Measurements from ENCODE around the gene CACNA1B. TPM values are rescaled to one million over a fixed set of nuclear protein-coding genes. Genes with fewer than 3 reads are reported as not detected.

CACNA1B gene
- total and polyA plus RNA-seq, 8 donors = 0.16 to 1.3 (median 0.31) TPM

DNA sequence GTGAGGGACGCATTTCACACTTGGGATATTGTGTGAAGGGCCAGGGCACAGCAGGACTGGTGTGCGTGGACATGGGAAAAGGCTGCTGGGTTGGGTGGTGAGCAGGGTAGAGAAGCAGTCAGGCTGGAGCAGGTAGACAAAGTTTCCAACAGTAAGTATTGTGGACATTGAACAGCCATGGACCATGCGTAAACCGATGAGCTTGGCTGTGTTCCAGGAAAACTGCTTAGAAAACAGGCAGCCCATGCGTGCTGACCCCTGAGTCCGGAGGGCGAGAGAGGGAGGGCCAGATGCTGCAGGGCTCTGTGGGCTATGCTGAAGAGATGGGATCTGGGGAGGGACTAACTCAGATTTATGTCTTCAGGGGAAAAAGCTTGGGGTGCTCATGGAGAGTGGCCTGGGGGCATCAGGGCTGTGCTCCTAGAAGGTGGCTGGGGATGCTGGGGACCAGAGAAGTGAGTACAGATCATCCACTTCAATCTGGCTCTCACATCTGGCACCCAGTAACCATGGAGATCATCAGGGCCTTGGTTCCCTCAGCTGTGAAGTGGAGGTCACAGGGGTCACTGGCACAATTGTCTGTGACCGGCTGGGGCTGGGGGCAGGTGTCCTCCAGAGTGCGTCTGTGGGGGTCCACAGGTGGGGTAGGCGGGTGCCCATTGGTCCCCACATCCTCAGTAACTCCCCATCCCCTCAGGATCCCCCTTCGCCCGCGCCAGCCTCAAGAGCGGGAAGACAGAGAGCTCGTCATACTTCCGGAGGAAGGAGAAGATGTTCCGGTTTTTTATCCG is 93.3 kb downstream of the CACNA1B start:
- Histone ChIP-seq H3K4me3 (no peak overlapping the region), H3K9me3 (no peaks in the 10 kb centered on the region), H3K36me3 (no peaks in the 10 kb centered on the region), H3K4me1 (no peaks in the 10 kb centered on the region), H3K27ac (no peak overlapping the region), H3K27me3 (no peaks in the 10 kb centered on the region)
- intact Hi-C loops (cut with DNase I) = no loop called here
- ATAC-seq (no peak), FAIRE-seq (no peak), DNase-seq (no peak)
- WGBS, 2 donors = 71 to 74% methylated on average over 18 of the region's 18 CpGs
- TF ChIP-seq, protein P1, sequence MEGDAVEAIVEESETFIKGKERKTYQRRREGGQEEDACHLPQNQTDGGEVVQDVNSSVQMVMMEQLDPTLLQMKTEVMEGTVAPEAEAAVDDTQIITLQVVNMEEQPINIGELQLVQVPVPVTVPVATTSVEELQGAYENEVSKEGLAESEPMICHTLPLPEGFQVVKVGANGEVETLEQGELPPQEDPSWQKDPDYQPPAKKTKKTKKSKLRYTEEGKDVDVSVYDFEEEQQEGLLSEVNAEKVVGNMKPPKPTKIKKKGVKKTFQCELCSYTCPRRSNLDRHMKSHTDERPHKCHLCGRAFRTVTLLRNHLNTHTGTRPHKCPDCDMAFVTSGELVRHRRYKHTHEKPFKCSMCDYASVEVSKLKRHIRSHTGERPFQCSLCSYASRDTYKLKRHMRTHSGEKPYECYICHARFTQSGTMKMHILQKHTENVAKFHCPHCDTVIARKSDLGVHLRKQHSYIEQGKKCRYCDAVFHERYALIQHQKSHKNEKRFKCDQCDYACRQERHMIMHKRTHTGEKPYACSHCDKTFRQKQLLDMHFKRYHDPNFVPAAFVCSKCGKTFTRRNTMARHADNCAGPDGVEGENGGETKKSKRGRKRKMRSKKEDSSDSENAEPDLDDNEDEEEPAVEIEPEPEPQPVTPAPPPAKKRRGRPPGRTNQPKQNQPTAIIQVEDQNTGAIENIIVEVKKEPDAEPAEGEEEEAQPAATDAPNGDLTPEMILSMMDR (IDR thresholded peaks at IDR 0.05) = no peak

DNA sequence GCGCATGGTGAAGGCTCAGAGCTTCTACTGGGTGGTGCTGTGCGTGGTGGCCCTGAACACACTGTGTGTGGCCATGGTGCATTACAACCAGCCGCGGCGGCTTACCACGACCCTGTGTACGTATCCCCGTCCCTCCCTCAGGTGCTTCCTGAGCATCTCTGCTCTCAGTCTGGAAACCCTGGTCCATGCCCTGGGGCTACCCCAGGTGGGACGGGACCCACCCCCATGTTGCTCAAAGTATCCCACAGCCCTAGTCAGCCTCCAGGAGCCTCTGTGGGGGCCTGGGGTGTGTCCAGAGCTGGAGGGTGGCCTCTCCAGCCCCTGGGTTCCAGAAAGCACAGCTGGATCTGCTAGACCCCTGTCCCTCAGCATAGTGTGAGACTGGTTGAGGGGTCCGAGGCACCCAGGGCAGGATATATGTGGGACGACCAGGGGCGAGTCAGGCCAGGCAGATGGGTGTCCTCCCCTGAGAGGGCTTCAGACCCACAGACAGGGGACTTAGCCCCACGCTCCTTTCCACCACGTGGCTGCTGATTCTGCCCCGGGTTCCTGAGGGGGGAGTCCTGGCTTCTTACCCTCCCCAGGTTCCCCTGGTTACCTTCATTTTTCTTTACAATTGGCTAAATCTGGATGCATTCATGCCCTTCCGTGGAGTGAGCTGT is 94.0 kb downstream of the CACNA1B start:
- TF ChIP-seq, protein P1 (IDR thresholded peaks at IDR 0.05) = no peak
- no peaks in the 10 kb centered on the region for H3K36me3 ChIP-seq
- FAIRE-seq = no peak
- H3K27me3 ChIP-seq = no peaks in the 10 kb centered on the region
- 74 to 89% methylated on average over 13 to 16 of the region's 16 CpGs for WGBS, 2 donors
- intact Hi-C loops (cut with DNase I) = no loop called here
- no peak for ATAC-seq
- no peak for DNase-seq
- H3K4me1 ChIP-seq = no peaks in the 10 kb centered on the region
- no peaks in the 10 kb centered on the region for H3K9me3 ChIP-seq
- no peak overlapping the region for H3K27ac ChIP-seq
- no peak overlapping the region for H3K4me3 ChIP-seq

DNA sequence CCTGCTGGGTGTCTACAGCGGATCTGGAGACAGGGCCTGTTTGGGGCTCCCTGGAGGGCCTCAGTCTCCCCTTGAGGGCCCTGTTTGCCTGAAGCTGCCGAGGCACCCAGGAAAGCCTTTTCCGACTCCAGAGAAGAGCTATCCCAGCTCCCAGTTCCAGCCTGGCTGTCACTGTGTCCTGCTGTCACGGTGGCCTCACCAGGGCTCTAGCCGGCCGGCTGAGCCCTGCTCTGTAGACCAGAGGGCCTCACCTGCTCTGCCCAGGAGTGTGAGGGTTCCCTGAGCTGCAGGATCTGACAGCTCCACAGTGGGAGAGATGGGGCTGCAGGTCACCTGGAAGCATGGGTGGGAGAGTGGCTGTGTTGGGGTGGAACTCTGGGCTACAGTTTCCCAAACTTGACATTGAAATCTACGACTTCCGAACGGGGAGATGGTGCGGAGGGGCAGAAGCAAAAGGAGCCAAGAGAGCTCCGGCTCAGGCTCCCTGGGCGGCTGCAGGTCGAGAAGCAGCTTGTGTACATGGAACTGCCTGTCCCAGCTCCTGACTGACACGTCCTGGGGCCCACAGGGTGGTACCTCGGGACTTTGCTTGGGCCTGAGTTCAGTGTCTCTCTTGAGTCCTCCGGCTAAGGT is 94.9 kb downstream of the CACNA1B start:
- Histone ChIP-seq H3K36me3 (no peaks in the 10 kb centered on the region), H3K4me1 (no peaks in the 10 kb centered on the region), H3K27ac (no peak overlapping the region), H3K4me3 (no peak overlapping the region), H3K9me3 (no peaks in the 10 kb centered on the region), H3K27me3 (no peaks in the 10 kb centered on the region)
- no peak for ATAC-seq
- no peak for FAIRE-seq
- TF ChIP-seq, protein P1 (IDR thresholded peaks at IDR 0.05) = no peak
- WGBS, 2 donors = 82 to 88% methylated on average over 16 of the region's 16 CpGs
- peak in 1 of 6 donors; percentile 35 for DNase-seq
- intact Hi-C loops (cut with DNase I) = no loop called here

DNA sequence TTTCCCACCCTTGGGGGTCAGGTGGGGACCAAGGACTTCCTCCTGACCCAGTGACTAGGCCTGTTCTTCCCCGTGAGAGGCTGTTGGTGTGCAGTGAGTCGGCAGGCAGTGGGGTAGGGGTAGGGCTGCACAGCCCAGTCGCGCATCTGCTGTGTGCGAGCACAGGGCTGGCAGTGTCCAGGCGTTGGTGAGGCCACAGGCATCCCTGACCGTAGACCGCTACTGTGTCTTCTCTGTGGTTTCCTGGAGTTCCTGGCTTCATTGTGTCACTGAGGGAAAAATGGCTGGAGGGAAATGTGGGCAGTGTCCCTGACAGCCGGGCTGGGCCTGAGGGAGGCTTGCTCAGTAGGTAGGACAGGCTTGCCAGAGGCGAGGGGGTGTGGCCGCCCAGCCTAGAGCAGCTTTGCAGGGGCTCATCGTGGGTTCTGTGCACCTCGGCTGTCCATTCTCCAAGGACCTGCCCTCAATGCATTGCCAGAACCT is 95.4 kb downstream of the CACNA1B start:
- TF ChIP-seq, protein P1 (IDR thresholded peaks at IDR 0.05) = no peak
- no peaks in the 10 kb centered on the region for H3K4me1 ChIP-seq
- no peaks in the 10 kb centered on the region for H3K27me3 ChIP-seq
- no peak overlapping the region for H3K4me3 ChIP-seq
- WGBS, 2 donors = 79 to 83% methylated on average over 13 of the region's 13 CpGs
- FAIRE-seq (no peak), DNase-seq (peak in 1 of 6 donors; percentile 2), ATAC-seq (no peak)
- H3K36me3 ChIP-seq = no peaks in the 10 kb centered on the region
- intact Hi-C loops (cut with DNase I) = no loop called here
- H3K9me3 ChIP-seq = no peaks in the 10 kb centered on the region
- H3K27ac ChIP-seq = no peak overlapping the region

Measured in pancreas (tissue), 10 donors.